ENCODE measurements around the gene OR2C3.
"Not testable (repeated sequence)": the region's sequence is repeated elsewhere in the genome, so short reads cannot be mapped to it uniquely, and the experiment has no call there.

The OR2C3 gene

GRCh38 chr1:247517795-247518612 lies 18.2 kb downstream of the OR2C3 start:
- no peak for DNase-seq

- DNase-seq, result no peak
These were observed 29.4 kb downstream of the OR2C3 start for GRCh38 chr1:247506831-247507230.

- no peak for DNase-seq
These were observed 35.4 kb downstream of the OR2C3 start for GRCh38 chr1:247500865-247501264.

GRCh38 chr1:247496581-247497285 lies 39.5 kb downstream of the OR2C3 start:
- DNase-seq, result no peak

DNA sequence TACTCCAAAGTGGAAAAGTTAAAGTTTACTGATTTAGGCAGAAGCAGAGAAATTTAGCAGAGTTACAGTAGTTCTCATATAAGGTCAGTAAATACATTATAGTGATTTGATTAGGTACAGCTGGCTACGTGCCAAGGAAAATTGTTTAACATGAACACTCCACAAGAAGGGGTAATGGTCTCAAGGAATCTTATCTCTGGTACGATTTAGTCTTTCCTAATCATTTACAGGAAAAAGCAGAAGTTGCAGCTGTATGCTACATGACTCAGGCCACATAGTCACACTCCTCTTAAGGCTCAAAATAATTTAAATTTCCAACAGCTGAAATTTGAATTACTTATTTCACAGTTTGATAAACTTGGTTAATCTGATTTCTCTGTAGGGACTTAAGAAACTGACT lies 41.5 kb downstream of the OR2C3 start:
- DNase-seq, result no peak

DNA sequence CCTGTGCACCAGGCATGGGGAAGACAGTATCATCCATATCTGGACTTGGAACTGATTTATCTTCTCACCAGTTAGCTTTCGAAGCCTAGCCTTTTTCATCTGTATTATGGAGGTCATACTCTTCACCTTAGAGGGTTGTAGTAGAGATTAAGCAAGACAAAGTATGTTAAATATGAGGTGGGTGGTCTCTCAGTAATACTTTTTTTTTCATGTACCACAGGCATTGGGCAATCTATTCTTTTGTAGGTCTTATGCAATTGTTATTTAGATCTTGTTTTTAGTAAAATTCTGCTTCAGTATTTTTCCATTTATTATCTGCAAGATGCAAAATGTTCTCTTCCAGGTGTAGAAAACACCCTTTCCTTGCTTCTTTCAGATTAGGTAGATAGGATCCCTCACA lies 43.1 kb downstream of the OR2C3 start:
- no peak for DNase-seq

GRCh38 chr1:247491328-247491727 lies 44.9 kb downstream of the OR2C3 start:
- no peak for DNase-seq

GRCh38 chr1:247487057-247487456 lies 49.2 kb downstream of the OR2C3 start:
- peak; percentile 40 for DNase-seq

GRCh38 chr1:247482747-247483146 lies 53.5 kb downstream of the OR2C3 start:
- no peak for DNase-seq

GRCh38 chr1:247476328-247477058 lies 59.7 kb downstream of the OR2C3 start:
- not testable (repeated sequence) for DNase-seq

- DNase-seq, result no peak
These were observed 60.4 kb downstream of the OR2C3 start for GRCh38 chr1:247475793-247476192.

Measured in right hindlimb (tissue), 1 donor.